Left forelimb (tissue), 1 donor: ENCODE data around the gene SEMA6B.
"Not testable (repeated sequence)": the region's sequence is repeated elsewhere in the genome, so short reads cannot be mapped to it uniquely, and the experiment has no call there.

Experiments
- DNase-seq: peaks from one replicate; pipeline ENCODE4 v3.0.0-alpha.2; 2018; ENCODE audit warnings: low spot score

SEMA6B gene

DNA sequence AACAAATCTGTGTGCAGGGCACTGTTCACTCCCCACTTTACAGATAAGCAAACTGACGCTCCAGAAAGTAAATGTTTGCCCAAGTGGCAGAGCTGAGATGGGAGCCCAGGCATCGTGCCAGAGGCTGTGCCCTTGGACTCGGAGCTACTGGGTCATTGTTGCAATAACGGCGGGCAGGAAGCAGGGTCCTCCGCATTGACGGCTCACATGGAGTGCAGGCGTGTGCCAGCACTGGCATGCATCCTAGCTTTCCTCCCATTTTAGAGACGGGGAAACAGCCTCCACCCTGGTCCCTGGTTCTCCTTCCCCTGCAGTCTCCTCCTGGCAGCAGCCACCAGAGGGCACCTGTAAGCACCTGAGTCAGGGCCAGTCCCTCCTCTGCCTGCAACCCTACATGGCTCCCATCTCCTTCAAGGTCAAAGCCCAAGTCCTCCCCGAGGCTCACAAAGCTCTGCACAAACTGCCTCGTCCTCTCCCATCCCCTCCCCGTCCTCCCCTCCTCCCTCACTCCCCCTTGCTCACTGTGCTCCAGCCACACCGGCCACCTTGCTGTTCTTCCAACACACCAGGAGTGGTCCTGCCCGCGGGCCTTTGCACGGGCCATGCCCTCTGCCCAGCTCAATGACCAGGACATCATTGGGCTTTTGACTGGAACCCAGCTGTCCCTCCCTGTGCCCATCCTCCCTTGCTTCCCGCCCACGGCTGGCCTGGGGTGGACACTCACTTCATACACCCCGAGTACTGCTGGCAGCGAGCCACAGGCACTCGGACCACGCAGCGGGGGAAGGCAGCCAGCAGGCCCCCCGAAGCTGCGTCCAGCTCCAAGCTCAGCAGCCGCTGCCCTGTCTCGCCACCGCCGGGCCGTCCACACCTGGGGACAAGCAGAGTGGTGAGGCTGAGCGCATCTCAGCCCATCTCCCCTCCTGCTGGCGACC lies 11.9 kb downstream of the SEMA6B start:
- DNase-seq: no peak

DNA sequence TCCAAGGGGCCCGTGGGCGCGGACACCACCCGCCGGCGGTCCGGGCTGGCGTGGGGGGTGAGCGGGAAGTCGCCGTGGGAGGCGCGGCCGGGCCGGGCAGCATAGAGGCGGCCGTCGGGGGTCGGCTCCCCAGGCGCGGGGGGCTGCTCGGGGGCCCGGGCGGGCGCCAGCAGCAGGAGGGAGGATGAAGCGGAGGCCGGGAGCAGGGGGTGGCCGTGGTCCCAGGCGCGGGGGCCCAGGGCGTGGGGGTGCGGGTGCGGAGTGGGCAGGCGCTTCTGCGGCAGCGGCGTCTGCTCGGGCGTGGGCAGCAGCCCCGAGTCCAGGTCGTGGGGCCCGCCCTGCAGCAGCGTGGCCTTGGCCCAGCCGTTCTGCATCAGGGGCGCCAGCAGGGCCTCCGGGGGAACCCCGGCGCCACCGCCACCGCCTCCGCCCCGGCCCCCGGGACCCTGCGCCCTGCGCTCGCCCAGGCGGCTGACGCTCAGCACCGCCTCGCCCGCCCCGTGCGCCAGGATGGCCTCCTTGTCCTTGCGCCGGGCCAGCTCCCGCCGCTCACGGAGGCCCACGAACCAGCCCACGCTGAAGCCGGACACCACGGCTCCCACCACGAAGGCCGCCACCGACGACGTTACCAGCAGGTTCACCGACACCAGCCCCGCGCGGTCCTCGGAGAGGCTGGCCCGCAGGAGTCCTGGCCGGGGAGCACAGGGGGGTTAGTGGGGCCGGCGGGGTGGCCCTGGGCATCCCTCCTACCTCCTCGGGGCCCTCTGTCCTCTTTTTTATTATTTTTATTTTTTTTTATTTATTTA lies 15.4 kb downstream of the SEMA6B start:
- no peak for DNase-seq

DNA sequence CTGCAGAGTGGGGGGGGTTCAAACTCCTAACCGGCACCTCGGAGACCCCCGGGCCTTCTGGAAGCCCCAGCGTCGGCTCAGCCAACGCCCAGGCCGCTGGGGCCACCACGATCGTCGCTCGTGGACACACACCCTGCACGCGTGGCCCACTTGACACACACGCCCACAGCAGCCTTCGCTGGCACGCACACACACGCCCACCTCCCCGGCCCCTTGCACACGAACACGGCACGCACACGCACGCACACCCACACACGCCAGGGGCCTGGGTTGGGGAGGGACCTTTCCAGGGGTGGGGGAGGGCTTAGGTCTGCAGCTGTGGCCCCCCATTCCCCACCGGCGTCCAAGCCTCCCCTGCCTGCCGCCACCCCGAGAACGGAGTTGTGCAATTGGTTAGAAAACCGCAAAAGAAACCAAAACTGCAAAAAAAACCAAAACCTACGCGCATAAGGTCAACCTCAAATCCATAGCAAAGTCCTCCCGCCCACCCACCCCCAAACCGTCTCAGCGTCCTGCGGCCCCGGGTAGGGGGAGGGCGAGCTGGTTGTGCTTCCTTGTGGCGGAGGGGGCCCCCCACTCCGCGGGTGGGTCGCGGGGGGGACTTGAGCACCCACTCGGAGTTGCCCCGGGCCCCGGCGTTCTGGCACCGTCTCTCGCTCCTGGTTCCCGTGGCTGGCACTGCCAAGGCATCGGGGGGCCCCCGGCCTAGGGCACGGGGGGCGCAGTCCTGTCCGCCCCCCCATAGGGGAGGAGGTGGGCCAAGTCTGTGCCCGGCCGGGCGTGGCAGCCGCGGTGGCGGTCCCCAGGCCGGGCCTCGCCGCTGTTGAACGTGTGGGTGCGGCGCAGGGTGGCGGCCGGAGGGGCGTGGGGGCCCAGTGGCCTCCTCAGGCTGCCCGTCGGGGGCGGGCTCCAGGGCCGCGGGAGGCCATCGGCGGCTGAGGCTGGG lies 16.3 kb downstream of the SEMA6B start:
- no peak for DNase-seq

DNA sequence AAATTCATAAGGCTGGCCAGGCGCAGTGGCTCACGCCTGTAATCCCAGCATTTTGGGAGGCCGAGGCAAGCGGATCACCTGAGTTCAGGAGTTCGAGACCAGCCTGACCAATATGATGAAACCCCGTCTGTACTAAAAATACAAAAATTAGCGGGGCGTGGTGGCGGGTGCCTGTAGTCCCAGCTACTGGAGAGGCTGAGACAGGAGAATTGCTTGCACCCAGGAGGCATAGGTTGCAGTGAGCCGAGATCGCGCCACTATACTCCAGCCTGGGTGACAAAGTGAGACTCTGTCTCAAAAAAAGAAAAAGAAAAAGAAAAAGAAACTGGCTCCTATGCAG lies 17.7 kb downstream of the SEMA6B start:
- not testable (repeated sequence) for DNase-seq

DNA sequence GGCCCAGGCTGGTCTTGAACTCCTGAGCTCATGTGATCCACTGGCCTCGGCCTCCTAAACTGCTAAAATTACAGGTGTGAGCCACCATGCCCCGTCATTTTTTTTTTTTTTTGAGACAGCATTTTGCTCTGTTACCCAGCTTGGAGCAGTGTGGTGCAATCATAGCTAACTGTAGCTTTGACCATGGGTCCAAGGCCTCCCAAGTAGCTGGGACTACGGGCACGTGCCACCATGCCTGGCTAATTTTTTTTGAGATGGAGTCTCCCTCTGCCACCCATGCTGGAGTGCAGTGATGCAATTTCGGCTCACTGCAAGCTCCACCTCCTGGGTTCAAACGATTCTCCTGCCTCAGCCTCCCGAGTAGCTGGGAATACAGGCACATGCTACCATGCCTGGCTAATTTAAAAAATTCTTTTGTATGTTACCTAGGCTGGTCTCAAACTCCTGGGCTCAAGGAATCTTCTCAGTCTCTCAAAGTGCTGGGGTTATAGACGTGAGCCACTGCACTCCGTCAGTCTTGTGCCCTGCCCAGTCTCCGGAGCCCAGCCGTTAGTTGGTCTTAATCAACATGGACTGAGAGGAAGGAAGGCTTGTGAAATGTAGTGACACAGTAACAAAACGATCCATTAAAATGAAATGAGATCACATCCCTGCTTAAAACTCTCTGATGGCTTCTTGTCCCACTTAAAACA lies 18.2 kb downstream of the SEMA6B start:
- no peak for DNase-seq

DNA sequence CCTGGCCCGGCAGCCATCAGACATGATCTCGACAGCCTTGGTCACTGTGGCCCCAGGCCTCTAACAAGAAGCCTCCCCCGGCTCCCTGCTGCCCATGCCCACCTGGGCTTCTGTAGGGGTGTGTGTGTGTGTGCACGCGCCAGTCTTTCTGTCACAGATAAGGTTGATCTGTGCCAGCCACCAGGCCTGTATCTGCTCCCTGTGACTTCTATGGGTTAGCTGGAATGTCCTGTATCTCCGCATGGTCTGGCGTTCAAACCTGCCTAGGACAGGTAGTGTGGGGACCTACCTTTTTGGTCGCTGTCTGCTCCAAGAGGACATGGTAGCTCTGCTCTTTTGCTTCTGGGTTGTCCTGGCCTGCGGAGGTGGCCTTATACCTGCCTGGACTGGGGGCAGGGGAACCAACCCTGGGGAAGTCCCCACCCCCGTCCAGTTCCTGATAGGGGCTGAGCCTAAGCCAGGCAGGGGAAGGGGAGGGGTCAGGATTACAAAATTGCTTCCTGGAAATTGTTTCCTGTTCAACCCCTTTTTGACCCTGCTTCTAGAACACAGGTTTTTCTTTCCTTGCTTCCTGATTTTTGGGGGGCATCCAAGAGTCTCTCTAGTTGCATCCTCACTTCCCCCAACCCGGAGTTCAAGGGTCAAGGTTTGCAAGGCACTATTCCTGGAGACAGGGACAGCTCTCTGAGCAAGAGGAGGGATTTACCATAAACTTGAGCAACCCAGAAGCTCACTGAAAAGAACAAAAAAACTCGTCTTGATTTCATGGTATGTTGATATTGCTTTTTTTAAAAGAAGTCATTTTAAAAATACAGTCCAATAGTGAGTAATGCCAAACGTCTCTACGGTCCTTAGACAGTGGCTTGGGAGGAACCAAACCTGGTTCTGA lies 19.5 kb downstream of the SEMA6B start, which contains the start of gene LRG1:
LRG1 (minus strand) TSS at position 344 of the 889 bp plus-strand sequence; CDS start at position 321, 23 bp downstream.
- DNase-seq: no peak

DNA sequence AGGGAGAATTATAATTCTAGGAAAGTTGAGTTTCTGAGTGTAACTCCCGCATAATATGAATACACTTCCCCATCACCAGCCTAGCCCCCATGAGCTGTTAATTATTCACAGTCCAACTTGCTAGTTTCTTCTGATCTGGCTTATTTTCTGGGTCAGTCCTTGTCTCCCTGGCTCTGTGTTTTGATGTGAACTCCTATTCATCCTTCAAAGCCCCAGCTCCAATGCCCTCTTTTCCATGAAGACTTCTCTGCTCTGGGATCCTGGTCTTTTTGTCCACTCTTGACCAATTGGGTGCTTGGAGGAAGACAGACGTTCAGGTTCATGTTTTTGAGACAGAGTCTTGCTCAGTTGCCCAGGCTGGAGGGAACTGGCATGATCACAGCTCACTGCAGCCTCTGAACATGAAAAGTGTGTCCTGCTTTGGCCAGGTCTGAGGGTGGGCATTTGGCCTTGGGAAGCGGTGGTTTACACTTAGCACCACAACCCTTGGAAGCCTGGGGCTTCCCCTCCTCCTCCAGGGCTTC lies 20.3 kb downstream of the SEMA6B start:
- no peak for DNase-seq

DNA sequence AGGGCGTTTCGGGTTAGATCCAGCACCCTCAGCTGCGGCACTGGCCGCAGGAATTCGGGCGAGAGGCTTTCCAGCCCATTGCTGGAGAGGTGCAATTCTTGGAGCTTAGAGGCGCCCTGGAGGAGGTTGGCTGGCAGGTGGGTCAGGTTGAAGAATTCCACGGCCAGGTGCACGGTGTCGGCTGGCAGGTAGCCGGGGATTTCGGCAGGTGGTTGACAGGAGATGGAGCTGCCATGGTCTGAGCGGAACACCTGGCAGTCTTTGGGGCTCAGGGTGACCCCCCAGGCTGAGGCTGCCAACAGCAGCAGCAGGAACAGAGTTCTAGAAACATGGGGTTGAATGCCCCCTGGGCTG lies 20.9 kb downstream of the SEMA6B start:
- no peak for DNase-seq

DNA sequence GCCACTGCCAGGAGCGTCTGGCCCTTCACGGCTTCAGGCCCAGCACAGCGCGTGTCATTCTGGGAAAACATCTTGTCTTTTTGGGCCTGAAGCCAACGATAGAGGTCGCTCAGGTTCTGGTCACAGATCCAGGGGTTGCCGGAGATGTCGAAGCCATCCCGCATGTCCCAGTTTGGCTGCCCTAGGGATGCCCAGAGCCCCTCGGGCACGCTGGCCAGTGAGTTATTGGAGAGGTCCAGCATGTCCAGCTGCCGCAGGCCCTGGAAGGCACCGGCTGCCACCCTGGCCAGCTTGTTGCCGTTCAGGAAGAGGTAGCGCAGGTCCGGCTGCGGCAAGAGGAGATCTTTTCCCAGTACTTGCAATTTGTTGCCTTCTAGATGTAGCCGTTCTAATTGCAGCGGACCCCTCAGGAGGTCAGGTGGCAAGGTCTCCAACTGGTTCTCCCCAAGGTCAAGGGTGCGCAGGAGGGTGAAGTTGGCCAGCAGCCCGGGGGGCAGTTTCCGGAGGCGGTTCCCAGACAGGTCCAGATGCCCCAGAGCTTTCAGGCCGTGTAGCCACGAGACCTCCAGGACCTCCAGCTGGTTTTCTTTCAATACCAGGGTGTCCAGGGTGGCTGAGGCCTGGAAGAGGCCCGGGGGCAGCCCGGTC lies 21.4 kb downstream of the SEMA6B start:
- no peak for DNase-seq

DNA sequence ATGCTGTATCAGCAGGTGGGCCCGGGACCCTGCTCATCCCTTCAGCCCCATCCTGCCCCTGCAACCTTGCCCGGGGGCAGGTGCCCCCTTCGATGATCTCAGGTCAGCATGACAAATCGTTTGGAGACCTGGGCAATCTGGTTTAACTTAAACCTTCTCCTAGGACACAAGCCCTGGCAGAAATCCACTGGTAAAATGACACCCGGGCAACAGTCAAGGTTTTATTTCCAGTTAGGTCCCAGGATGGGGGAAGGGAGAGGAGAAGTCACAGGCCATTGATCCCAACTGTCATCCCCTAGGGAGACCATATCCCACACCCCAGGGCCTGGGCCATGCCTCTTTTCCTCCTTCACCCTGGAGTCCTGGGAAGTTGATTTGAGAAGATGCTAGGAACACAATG lies 22.7 kb downstream of the SEMA6B start:
- DNase-seq: no peak

DNA sequence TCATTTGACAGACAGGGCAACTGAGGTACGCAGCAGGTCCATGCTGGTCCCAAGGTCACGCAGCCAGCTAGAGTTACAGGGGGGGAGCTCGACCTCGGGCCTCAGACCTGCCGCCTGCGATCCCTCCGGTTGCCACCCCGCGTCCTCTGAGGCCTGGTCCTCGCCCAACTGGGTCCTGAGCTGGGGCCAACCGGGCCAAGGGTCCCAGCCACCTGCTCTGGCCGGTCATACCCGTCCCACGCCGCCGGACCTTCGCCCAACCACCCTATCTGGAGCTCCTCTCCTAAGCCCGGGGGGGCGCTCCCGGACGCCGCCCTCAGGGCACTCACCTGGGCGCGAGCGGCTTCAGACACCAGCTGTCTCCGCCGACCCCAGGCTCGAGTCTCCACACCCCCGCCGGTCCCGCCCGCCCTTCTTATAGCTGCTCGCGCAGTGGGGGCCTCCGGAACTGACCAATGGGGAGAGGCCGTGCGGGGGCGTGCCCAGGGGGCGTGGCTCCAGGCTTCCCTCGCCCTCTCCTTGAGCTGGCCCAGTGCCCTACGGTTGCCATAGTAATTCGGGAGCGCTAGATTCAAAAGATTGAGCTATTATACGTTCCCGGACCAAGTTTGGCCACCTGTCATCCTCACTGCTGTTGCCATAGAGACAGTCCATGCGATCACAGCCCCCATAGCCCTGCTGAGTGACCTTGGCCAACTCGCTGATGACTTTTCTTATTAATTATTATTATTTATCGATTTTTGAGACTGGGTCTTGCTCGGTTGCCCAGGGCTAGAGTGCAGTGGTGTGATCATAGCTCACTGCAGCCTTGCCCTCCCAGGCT lies 24.4 kb downstream of the SEMA6B start, which contains the start of gene PLIN5:
PLIN5 (minus strand) TSS at position 389 of the 823 bp plus-strand sequence. CDS start 1,150 bp downstream, outside the sequence.
- no peak for DNase-seq

DNA sequence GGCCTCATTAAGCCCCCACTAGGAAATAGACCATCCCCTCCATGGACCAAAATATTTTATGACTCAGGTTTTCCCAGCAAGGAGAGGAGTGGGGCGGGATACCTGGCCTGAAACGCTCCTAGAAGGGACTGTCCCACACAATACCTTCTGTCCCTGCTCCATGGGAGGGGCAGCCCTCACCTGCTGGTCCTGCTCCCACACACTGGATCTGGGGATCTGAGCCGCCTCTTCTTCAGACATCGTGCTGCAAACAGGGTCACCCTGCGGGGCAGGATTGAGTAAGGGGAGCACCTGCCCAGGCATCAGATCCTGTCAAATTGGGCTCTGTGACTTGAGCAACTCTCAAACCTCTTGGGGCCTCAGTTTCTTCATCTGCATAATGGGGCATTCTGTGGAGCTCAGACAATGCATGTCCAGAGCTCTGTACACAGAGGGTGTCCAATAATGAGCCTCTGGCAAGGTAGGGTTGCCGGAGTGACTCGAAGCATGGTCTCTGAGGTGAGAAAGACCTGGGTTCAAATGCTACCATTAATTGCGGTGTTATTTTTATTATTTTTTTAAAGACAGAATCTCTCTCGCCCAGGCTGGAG lies 25.6 kb downstream of the SEMA6B start:
- DNase-seq: no peak

DNA sequence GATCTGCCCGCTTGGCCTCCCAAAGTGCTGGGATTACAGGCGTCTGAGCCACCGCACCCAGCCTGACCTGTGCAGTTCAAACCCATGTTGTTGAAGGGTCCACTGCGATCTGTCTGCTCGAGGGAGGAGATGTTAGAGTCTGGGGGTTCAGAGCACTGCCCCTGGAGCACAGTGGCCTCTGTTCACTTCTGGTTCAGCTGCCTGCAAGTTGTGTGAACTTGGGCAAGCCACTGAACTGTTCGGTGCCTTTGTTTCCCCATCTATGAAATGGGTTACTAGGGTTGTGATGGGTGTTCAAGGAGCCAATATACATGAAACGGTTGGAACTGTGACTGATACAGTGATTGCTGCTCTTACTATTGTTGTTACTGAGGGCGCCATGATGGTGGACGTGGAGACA lies 26.1 kb downstream of the SEMA6B start:
- DNase-seq: no peak

DNA sequence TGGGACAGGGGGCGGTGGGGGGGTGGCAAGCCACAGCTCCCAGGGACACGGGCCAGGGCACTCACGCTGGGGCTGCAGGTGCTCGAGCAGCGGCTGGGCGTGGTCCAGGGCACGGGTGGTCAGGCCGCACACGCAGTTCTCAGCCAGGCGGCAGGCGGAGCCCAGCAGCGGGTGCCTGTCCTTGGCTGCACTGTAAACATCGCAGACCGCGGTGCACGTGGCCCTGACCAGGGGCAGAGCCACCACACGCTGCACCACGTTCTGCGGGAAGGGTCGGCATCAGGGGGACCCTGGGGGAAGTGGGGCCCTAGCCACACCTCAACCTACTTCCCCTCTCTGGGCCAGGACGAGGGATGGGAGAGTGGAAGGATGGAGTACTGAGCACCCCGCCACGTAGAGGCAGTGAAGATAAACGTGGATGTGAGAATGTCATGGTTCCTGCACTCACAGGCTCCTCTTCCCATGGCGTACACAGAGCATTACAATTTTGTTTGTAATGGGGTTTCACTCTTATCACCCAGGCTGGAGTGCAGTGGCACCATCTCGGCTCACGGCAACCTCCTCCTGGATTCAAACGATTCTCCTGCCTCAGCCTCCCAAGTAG lies 27.8 kb downstream of the SEMA6B start:
- no peak for DNase-seq

DNA sequence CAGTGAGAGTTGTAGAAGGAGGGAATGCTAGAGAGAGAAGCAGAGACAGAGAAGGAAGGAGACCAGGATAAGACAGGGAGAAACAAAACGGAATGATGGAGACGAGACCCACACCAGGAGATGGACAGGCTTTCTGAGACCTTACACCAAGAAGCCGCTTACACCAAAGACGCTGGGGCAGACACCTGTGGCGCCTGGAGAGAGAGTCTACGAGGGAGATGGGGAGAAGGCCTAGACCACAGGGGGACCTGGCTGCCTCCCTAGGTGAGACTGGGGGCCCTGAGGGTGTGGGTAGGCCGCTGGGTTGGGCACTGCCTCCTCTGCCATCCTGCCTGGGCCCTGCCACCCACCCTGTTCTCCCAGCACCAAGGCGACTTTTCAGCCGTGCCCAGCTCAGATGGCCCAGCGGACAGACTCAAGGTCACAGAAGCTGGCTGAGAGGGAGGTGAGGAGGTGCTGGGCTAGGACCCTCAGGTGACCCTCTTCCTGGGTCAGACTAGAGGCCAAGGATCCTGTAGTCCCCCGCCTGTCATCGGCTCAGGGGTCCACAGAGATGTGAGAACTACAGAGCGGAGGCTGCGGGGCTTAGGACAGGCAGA lies 29.5 kb downstream of the SEMA6B start:
- DNase-seq: no peak

DNA sequence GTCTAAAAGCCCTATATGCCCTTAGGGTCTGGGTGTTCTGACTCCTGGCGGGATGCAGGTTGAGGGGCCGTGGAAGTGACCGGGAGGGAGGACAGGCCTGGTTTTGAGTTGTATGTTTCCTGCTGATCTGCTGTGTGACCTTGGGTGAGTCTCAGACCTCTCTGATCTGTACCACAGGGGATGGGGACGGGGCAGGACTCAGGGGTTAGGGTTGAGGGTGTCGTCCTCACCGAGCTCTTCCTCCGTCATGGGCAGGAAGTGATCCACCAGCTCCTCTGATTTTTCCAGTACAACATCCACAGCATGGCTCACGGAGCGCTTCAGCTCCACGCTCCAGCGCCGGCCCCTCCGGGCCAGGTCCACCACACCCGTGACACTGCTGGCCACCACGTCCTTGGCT lies 30.6 kb downstream of the SEMA6B start:
- DNase-seq: no peak

DNA sequence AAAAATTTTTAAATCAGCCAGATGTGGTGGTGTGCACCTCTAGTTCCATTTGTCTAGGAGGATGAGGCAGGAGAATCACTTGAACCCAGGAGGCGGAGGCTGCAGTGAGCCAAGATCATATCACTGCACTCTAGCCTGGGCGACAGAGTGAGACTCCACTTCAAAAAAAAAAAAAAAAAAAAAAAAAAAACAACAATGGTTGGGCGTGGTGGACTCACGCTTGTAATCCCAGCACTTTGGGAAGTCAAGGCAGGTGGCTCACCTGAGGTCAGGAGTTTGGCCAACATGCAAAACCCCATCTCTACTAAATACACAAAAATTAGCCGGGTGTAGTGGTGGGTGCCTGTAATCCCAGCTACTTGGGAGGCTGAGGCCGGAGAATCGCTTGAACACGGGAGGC lies 32.1 kb downstream of the SEMA6B start:
- not testable (repeated sequence) for DNase-seq
